ENCODE results near the gene FUT7. TPM values are rescaled to one million over a fixed set of nuclear protein-coding genes. Genes with fewer than 3 reads are reported as not detected.

The FUT7 gene
- total and polyA plus RNA-seq, 2 of the 13 experiments (the other 11 are each of a cell fraction or from before 2014, with no cell fraction given) = 0.05 TPM; not detected in 1

DNA sequence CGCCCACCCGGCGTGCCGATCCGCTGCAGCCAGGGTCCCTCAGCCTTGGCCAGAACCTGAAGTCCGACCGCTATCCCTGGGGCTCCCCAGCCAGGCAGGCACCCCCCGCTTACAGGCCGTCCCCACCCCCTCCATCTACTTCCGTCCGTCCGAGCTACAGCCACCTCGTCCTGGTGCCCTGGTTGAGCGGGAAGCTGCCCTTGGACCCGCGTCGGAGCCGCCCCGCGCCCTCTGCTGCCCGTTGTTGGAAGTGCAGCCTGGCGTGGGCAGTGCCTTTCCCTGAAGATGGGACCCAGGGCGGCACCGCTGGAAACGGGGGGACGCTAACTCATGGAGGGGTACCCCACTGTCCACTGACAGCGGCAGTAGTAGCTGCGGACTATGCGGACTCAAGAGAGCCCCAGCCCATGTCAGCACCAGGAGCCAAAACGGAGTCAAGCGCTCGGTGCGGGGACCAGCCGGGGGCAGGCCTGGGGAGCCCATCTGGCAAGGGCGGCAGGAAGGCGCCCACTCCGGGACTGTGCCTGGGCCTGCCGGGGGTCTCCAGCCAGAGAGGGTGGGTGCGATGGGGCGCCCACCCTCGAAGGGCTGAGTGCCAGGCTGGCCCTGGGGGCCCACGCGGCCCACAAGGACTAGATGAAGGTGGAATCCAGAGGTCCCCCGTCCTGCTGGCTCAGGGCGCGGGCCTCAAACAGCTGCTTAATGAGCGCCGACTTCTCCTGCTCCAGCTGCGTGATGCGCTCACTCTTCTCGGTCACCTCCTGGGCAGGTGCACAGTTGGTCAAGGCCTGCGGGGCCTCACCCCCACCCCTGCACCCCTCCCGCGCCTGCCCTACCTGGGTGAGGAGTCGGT lies 32.4 kb upstream of the FUT7 start (continued):
- TF ChIP-seq, protein P1, sequence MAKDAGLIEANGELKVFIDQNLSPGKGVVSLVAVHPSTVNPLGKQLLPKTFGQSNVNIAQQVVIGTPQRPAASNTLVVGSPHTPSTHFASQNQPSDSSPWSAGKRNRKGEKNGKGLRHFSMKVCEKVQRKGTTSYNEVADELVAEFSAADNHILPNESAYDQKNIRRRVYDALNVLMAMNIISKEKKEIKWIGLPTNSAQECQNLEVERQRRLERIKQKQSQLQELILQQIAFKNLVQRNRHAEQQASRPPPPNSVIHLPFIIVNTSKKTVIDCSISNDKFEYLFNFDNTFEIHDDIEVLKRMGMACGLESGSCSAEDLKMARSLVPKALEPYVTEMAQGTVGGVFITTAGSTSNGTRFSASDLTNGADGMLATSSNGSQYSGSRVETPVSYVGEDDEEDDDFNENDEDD (CRISPR knock-in tag; IDR thresholded peaks at IDR 0.05; ENCODE audit: borderline replicate concordance) = peak; percentile 88
- TF ChIP-seq, protein P2, sequence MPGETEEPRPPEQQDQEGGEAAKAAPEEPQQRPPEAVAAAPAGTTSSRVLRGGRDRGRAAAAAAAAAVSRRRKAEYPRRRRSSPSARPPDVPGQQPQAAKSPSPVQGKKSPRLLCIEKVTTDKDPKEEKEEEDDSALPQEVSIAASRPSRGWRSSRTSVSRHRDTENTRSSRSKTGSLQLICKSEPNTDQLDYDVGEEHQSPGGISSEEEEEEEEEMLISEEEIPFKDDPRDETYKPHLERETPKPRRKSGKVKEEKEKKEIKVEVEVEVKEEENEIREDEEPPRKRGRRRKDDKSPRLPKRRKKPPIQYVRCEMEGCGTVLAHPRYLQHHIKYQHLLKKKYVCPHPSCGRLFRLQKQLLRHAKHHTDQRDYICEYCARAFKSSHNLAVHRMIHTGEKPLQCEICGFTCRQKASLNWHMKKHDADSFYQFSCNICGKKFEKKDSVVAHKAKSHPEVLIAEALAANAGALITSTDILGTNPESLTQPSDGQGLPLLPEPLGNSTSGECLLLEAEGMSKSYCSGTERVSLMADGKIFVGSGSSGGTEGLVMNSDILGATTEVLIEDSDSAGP (CRISPR knock-in tag; IDR thresholded peaks at IDR 0.05; ENCODE audit: borderline replicate concordance) = peak; percentile 72; the same call in 1 of the 2 replicates
- TF ChIP-seq, protein P3, sequence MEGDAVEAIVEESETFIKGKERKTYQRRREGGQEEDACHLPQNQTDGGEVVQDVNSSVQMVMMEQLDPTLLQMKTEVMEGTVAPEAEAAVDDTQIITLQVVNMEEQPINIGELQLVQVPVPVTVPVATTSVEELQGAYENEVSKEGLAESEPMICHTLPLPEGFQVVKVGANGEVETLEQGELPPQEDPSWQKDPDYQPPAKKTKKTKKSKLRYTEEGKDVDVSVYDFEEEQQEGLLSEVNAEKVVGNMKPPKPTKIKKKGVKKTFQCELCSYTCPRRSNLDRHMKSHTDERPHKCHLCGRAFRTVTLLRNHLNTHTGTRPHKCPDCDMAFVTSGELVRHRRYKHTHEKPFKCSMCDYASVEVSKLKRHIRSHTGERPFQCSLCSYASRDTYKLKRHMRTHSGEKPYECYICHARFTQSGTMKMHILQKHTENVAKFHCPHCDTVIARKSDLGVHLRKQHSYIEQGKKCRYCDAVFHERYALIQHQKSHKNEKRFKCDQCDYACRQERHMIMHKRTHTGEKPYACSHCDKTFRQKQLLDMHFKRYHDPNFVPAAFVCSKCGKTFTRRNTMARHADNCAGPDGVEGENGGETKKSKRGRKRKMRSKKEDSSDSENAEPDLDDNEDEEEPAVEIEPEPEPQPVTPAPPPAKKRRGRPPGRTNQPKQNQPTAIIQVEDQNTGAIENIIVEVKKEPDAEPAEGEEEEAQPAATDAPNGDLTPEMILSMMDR (CRISPR knock-in tag; IDR thresholded peaks at IDR 0.05) = peak; percentile 98
- TF ChIP-seq, protein P4, sequence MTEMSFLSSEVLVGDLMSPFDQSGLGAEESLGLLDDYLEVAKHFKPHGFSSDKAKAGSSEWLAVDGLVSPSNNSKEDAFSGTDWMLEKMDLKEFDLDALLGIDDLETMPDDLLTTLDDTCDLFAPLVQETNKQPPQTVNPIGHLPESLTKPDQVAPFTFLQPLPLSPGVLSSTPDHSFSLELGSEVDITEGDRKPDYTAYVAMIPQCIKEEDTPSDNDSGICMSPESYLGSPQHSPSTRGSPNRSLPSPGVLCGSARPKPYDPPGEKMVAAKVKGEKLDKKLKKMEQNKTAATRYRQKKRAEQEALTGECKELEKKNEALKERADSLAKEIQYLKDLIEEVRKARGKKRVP (CRISPR knock-in tag; IDR thresholded peaks at IDR 0.05) = no peak
- no peak for TF ChIP-seq NFIC (IDR thresholded peaks at IDR 0.05; ENCODE audit: low read length)
- TF ChIP-seq, protein P5, sequence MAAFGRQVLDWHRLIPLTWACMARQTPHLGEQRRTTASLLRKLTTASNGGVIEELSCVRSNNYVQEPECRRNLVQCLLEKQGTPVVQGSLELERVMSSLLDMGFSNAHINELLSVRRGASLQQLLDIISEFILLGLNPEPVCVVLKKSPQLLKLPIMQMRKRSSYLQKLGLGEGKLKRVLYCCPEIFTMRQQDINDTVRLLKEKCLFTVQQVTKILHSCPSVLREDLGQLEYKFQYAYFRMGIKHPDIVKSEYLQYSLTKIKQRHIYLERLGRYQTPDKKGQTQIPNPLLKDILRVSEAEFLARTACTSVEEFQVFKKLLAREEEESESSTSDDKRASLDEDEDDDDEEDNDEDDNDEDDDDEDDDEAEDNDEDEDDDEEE (CRISPR knock-in tag; IDR thresholded peaks at IDR 0.05) = no peak
- TF ChIP-seq GABPA (IDR thresholded peaks at IDR 0.05; ENCODE audit: low read depth, low read length) = no peak
- TF ChIP-seq GABPA (CRISPR knock-in tag; IDR thresholded peaks at IDR 0.05; ENCODE audit: low read depth) = peak; percentile 26; the same call in 1 of the 2 replicates
- TF ChIP-seq, protein P6, sequence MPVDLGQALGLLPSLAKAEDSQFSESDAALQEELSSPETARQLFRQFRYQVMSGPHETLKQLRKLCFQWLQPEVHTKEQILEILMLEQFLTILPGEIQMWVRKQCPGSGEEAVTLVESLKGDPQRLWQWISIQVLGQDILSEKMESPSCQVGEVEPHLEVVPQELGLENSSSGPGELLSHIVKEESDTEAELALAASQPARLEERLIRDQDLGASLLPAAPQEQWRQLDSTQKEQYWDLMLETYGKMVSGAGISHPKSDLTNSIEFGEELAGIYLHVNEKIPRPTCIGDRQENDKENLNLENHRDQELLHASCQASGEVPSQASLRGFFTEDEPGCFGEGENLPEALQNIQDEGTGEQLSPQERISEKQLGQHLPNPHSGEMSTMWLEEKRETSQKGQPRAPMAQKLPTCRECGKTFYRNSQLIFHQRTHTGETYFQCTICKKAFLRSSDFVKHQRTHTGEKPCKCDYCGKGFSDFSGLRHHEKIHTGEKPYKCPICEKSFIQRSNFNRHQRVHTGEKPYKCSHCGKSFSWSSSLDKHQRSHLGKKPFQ (CRISPR knock-in tag; IDR thresholded peaks at IDR 0.05; ENCODE audit: insufficient replicate concordance) = no peak
- 0 out of 2 replicates have a peak, but pooled peaks have one; percentile 53 for TF ChIP-seq ESRRA (CRISPR knock-in tag; IDR thresholded peaks at IDR 0.05; ENCODE audit: low read depth)
- TF ChIP-seq ZNF234 (CRISPR knock-in tag; conservative IDR thresholded peaks at IDR 0.05) = 0 out of 2 replicates have a peak, but pooled peaks have one; percentile 53
- no peak for TF ChIP-seq ZNF383 (CRISPR knock-in tag; IDR thresholded peaks at IDR 0.05; ENCODE audit: borderline replicate concordance)
- TF ChIP-seq, protein P7, sequence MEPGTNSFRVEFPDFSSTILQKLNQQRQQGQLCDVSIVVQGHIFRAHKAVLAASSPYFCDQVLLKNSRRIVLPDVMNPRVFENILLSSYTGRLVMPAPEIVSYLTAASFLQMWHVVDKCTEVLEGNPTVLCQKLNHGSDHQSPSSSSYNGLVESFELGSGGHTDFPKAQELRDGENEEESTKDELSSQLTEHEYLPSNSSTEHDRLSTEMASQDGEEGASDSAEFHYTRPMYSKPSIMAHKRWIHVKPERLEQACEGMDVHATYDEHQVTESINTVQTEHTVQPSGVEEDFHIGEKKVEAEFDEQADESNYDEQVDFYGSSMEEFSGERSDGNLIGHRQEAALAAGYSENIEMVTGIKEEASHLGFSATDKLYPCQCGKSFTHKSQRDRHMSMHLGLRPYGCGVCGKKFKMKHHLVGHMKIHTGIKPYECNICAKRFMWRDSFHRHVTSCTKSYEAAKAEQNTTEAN (CRISPR knock-in tag; conservative IDR thresholded peaks at IDR 0.05) = no peak
- peak; percentile 49 for TF ChIP-seq NRL (CRISPR knock-in tag; IDR thresholded peaks at IDR 0.05; ENCODE audit: borderline replicate concordance)
- TF ChIP-seq, protein P8, sequence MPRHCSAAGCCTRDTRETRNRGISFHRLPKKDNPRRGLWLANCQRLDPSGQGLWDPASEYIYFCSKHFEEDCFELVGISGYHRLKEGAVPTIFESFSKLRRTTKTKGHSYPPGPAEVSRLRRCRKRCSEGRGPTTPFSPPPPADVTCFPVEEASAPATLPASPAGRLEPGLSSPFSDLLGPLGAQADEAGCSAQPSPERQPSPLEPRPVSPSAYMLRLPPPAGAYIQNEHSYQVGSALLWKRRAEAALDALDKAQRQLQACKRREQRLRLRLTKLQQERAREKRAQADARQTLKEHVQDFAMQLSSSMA (CRISPR knock-in tag; IDR thresholded peaks at IDR 0.05) = no peak
- no peak for TF ChIP-seq KLF15 (CRISPR knock-in tag; IDR thresholded peaks at IDR 0.05; ENCODE audit: borderline replicate concordance)
